Trophoblast cell (in vitro differentiated cells and primary cell): ENCODE results near the gene ORAI2.
"Not testable (repeated sequence)": the region's sequence is repeated elsewhere in the genome, so short reads cannot be mapped to it uniquely, and the experiment has no call there.

Experiments used
- DNase-seq, 2 donors: peaks; one replicate each; pipeline ENCODE4 v3.0.0-alpha.2; 2016
- H2AFZ ChIP-seq: 2 replicates; pipeline ENCODE4 v1.6.1; 2013; ENCODE audit warnings: low read length, moderate library complexity, mild to moderate bottlenecking; ENCODE audit not compliant: insufficient read depth, poor library complexity
- H2AK5ac ChIP-seq: 2 replicates; pipeline ENCODE4 v1.6.1; 2013; ENCODE audit warnings: mild to moderate bottlenecking, low read length
- H2BK120ac ChIP-seq: 2 replicates; pipeline ENCODE4 v1.6.1; 2013; ENCODE audit warnings: low read length, mild to moderate bottlenecking, moderate library complexity; ENCODE audit not compliant: insufficient read depth, poor library complexity
- H2BK12ac ChIP-seq: 2 replicates; pipeline ENCODE4 v1.6.1; 2013; ENCODE audit warnings: mild to moderate bottlenecking, low read length, moderate library complexity
- H2BK5ac ChIP-seq: 2 replicates; pipeline ENCODE4 v1.6.1; 2013; ENCODE audit warnings: low read length, low read depth, moderate library complexity, mild to moderate bottlenecking; ENCODE audit not compliant: poor library complexity
- H3K14ac ChIP-seq: 2 replicates; pipeline ENCODE4 v1.6.1; 2013; ENCODE audit warnings: mild to moderate bottlenecking, low read length
- H3K18ac ChIP-seq: 2 replicates; pipeline ENCODE4 v1.6.1; 2013; ENCODE audit warnings: mild to moderate bottlenecking, low read length
- H3K23ac ChIP-seq: 2 replicates; pipeline ENCODE4 v1.6.1; 2013; ENCODE audit warnings: low read length
- H3K27ac ChIP-seq: 2 replicates; pipeline ENCODE4 v1.5.1; 2013; ENCODE audit warnings: low read depth, mild to moderate bottlenecking, inconsistent platforms, low read length, moderate library complexity
- H3K27me3 ChIP-seq: 2 replicates; pipeline ENCODE4 v1.6.1; 2013; ENCODE audit warnings: inconsistent platforms, mild to moderate bottlenecking, low read length, moderate library complexity; ENCODE audit not compliant: insufficient read depth
- H3K36me3 ChIP-seq, 2 experiments: 1 replicate in 1 of 2; 2 replicates in 1 of 2; pipeline ENCODE4 v1.6.1; 2013; ENCODE audit warnings: low read length in 2 of 2, mild to moderate bottlenecking in 2 of 2, moderate library complexity in 1 of 2; ENCODE audit not compliant: insufficient read depth in 2 of 2, control insufficient read depth in 1 of 2
- H3K4ac ChIP-seq: 2 replicates; pipeline ENCODE4 v1.6.1; 2013; ENCODE audit warnings: low read depth, mild to moderate bottlenecking, low read length, moderate library complexity
- H3K4me1 ChIP-seq, 2 experiments: 1 replicate in 1 of 2; 2 replicates in 1 of 2; pipeline ENCODE4 v1.6.1; 2013; ENCODE audit warnings: low read length in 2 of 2, mild to moderate bottlenecking in 2 of 2, moderate library complexity in 1 of 2; ENCODE audit not compliant: insufficient read depth in 2 of 2, control insufficient read depth in 1 of 2
- H3K4me2 ChIP-seq: 2 replicates; pipeline ENCODE4 v1.6.1; 2013; ENCODE audit warnings: inconsistent platforms, mild to moderate bottlenecking, low read length, moderate library complexity
- H3K4me3 ChIP-seq: 2 replicates; pipeline ENCODE4 v1.5.1; 2013; ENCODE audit warnings: mild to moderate bottlenecking, low read depth, low read length, inconsistent platforms
- H3K79me1 ChIP-seq: one replicate; pipeline ENCODE4 v1.6.1; 2013; ENCODE audit warnings: low read length
- H3K79me2 ChIP-seq: 2 replicates; pipeline ENCODE4 v1.6.1; 2013; ENCODE audit warnings: low read length, mild to moderate bottlenecking; ENCODE audit not compliant: control insufficient read depth, insufficient read depth, poor library complexity
- H3K9ac ChIP-seq: 2 replicates; pipeline ENCODE4 v1.6.1; 2013; ENCODE audit warnings: mild to moderate bottlenecking, low read length
- H3K9me3 ChIP-seq: 2 replicates; pipeline ENCODE4 v1.6.1; 2013; ENCODE audit warnings: low read depth, mild to moderate bottlenecking, control low read depth, inconsistent platforms, low read length; ENCODE audit not compliant: insufficient read depth
- H4K12ac ChIP-seq: 2 replicates; pipeline ENCODE4 v1.6.1; 2013; ENCODE audit warnings: low read depth, mild to moderate bottlenecking, low read length, moderate library complexity
- H4K8ac ChIP-seq: 2 replicates; pipeline ENCODE4 v1.6.1; 2013; ENCODE audit warnings: low read depth, mild to moderate bottlenecking, low read length, moderate library complexity
- H4K91ac ChIP-seq: one replicate; pipeline ENCODE4 v1.6.1; 2013; ENCODE audit warnings: low read depth, mild to moderate bottlenecking, low read length, moderate library complexity
- WGBS: extraction: QIAGEN DNeasy Blood & Tissue Kit; methylation state at CpG from one replicate; pipeline ENCODE4 v1.1.7; 2013; ENCODE audit warnings: missing lambda C conversion rate; ENCODE audit not compliant: insufficient read length, insufficient coverage; ENCODE audit errors: extremely low coverage; 5-methylcytosine and 5-hydroxymethylcytosine counted together

The ORAI2 gene

GRCh38 chr7:102404005-102404861 is 29.1 kb upstream of the ORAI2 start:
- Histone ChIP-seq H3K27ac (no peak overlapping the region), H2BK12ac (no peak overlapping the region), H3K9me3 (no peaks in the 10 kb centered on the region), H4K12ac (no peak overlapping the region), H3K9ac (no peak overlapping the region), H3K4me3 (no peak overlapping the region), H2AFZ (no peak overlapping the region), H3K23ac (no peak overlapping the region), H3K4me2 (no peak overlapping the region), H2AK5ac (no peak overlapping the region), H4K91ac (no peak overlapping the region), H3K4me1 (no peaks in the 10 kb centered on the region), H2BK120ac (no peak overlapping the region), H2BK5ac (no peak overlapping the region), H3K14ac (no peak overlapping the region), H3K27me3 (no peaks in the 10 kb centered on the region), H3K79me1 (no peaks in the 10 kb centered on the region), H3K4ac (no peak overlapping the region), H3K18ac (no peak overlapping the region), H3K79me2 (no peaks in the 10 kb centered on the region), H4K8ac (no peak overlapping the region), H3K36me3 (peaks cover 60 to 66% of the 10 kb centered on the region in 2 experiments)
- no CpG with 5 or more reads among the region's 15 CpGs for WGBS
- DNase-seq = peak; percentile 69 to 81

DNA sequence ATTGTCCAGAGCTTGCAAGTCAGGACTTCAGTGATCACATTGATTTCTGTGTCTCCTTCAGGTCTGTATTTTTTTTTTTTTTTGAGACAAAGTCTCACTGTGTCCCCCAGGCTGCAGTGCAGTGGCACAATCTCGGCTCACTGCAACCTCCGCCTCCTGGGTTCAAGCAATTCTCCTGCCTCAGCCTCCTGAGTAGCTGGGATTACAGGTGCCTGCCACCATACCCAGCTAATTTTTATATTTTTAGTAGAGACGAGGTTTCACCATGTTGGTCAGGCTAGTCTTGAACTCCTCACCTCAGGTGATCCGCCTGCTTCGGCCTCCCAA is 28.6 kb upstream of the ORAI2 start:
- H3K9me3 ChIP-seq, H3K27ac ChIP-seq, H3K4me1 ChIP-seq, H2AK5ac ChIP-seq, DNase-seq, H4K91ac ChIP-seq, H4K12ac ChIP-seq, H2BK120ac ChIP-seq, H2AFZ ChIP-seq, H3K27me3 ChIP-seq, H3K79me1 ChIP-seq, H3K4me2 ChIP-seq, H3K79me2 ChIP-seq, H4K8ac ChIP-seq, H2BK5ac ChIP-seq, H3K23ac ChIP-seq, H3K14ac ChIP-seq, H3K9ac ChIP-seq, H3K18ac ChIP-seq, H2BK12ac ChIP-seq, H3K4me3 ChIP-seq, H3K4ac ChIP-seq: not testable (repeated sequence)
- WGBS = no CpG with 5 or more reads among the region's 5 CpGs
- H3K36me3 ChIP-seq = peaks cover 58 to 66% of the 10 kb centered on the region in 2 experiments

DNA sequence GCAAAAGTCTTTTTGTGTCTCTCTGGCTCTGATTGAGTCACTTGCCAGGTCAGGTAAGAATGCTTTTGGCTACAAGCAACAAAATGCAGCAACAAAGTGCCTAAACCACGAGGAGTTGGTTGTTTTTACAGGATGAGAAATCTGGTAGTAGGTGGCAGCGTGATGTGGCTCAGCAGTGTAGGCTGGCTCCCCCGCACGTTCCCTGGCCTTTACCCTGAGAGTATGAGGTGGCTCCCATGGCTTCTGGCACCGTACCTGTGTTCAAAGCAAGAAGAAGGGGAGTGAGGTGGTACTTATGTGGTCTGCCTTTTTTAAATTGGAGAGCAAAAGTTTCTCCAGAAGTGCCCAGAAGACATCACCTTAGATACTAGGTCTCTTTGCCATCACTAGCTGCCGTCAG is 25.5 kb upstream of the ORAI2 start:
- Histone ChIP-seq H3K4me3 (no peak overlapping the region), H3K9me3 (peaks cover 5% of the 10 kb centered on the region), H3K23ac (no peak overlapping the region), H3K4me1 (no peaks in the 10 kb centered on the region), H3K79me2 (no peaks in the 10 kb centered on the region), H2BK120ac (no peak overlapping the region), H3K14ac (no peak overlapping the region), H4K12ac (no peak overlapping the region), H3K4me2 (no peak overlapping the region), H2BK12ac (no peak overlapping the region), H3K27me3 (no peaks in the 10 kb centered on the region), H4K91ac (no peak overlapping the region), H3K36me3 (peaks cover 62 to 71% of the 10 kb centered on the region in 2 experiments), H3K18ac (no peak overlapping the region), H3K27ac (no peak overlapping the region), H4K8ac (no peak overlapping the region), H3K79me1 (no peaks in the 10 kb centered on the region), H2AK5ac (no peak overlapping the region), H3K9ac (no peak overlapping the region), H2AFZ (no peak overlapping the region), H3K4ac (no peak overlapping the region), H2BK5ac (no peak overlapping the region)
- no CpG with 5 or more reads among the region's 6 CpGs for WGBS
- DNase-seq = no peak

- not testable (repeated sequence) for H3K23ac ChIP-seq, DNase-seq, H3K14ac ChIP-seq, H4K8ac ChIP-seq, H4K91ac ChIP-seq, H3K9ac ChIP-seq, H3K4me1 ChIP-seq, H2AK5ac ChIP-seq, H4K12ac ChIP-seq, H3K27me3 ChIP-seq, H3K9me3 ChIP-seq, H3K4me2 ChIP-seq, H2AFZ ChIP-seq, H3K79me1 ChIP-seq, H3K79me2 ChIP-seq, H3K27ac ChIP-seq, H2BK12ac ChIP-seq, H3K18ac ChIP-seq, H3K4ac ChIP-seq, H3K4me3 ChIP-seq, H2BK120ac ChIP-seq, H2BK5ac ChIP-seq
- WGBS = no CpG with 5 or more reads among the region's 6 CpGs
- H3K36me3 ChIP-seq = peaks cover 60 to 67% of the 10 kb centered on the region in 2 experiments
Observed at GRCh38 chr7:102408530-102408929, 24.8 kb upstream of the ORAI2 start.
